Posterior vena cava (tissue), 2 donors: ENCODE results near the gene DNAH9. TPM values are rescaled to one million over a fixed set of nuclear protein-coding genes. Genes with fewer than 3 reads are reported as not detected.

Source experiments
- DNase-seq: peaks from one replicate; pipeline ENCODE4 v3.0.0-alpha.2; 2020; ENCODE audit warnings: low spot score
- intact Hi-C, 2 donors: fragments of 100-400 bp; cut with DNase I; formaldehyde crosslinking; loops; one replicate each; pipeline versions ENCODE4 v1.14.1 to v1.14.2; 2022 to 2023
- long read RNA-seq, 2 donors: library from polyadenylated mRNA; unstranded; transcript quantifications; one replicate each; pipeline ENCODE4 v2.0.0, GENCODE V29; 2020 to 2021
- total RNA-seq, 2 donors: library from RNA; stranded (reverse); fragmentation: NEBNext Ultra II Directional; extraction: Animal tissue kit (Norgen Biotek cat#: 25700); gene quantifications; one replicate each; pipeline ENCODE4 v1.2.1, GENCODE V29; 2021
- donor health status: DM: yes; HTN: yes; CAD: no.
- donor health status: DM: yes; HTN: yes; CAD: no.

DNAH9 gene, protein sequence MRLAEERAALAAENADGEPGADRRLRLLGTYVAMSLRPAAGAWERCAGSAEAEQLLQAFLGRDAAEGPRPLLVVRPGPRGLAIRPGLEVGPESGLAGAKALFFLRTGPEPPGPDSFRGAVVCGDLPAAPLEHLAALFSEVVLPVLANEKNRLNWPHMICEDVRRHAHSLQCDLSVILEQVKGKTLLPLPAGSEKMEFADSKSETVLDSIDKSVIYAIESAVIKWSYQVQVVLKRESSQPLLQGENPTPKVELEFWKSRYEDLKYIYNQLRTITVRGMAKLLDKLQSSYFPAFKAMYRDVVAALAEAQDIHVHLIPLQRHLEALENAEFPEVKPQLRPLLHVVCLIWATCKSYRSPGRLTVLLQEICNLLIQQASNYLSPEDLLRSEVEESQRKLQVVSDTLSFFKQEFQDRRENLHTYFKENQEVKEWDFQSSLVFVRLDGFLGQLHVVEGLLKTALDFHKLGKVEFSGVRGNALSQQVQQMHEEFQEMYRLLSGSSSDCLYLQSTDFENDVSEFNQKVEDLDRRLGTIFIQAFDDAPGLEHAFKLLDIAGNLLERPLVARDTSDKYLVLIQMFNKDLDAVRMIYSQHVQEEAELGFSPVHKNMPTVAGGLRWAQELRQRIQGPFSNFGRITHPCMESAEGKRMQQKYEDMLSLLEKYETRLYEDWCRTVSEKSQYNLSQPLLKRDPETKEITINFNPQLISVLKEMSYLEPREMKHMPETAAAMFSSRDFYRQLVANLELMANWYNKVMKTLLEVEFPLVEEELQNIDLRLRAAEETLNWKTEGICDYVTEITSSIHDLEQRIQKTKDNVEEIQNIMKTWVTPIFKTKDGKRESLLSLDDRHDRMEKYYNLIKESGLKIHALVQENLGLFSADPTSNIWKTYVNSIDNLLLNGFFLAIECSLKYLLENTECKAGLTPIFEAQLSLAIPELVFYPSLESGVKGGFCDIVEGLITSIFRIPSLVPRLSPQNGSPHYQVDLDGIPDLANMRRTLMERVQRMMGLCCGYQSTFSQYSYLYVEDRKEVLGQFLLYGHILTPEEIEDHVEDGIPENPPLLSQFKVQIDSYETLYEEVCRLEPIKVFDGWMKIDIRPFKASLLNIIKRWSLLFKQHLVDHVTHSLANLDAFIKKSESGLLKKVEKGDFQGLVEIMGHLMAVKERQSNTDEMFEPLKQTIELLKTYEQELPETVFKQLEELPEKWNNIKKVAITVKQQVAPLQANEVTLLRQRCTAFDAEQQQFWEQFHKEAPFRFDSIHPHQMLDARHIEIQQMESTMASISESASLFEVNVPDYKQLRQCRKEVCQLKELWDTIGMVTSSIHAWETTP (N-terminal part only)
- under 1 TPM; 0.14 to 0.46 TPM for total RNA-seq
- long read RNA-seq, donor 1, partial matches to known transcripts = 0 of 3 reads
- long read RNA-seq, donor 1, other reads (novel, unspliced or antisense) = 3 of 3 reads
- long read RNA-seq, donor 2, partial matches to known transcripts = 0 of 2 reads
- long read RNA-seq, donor 2, other reads (novel, unspliced or antisense) = 2 of 2 reads

GRCh38 chr17:11598274-11599221 lies at the start of gene DNAH9:
TSS of gene DNAH9 (plus strand) at chr17:11598470. CDS start at chr17:11598499, 29 bp downstream.
- peak; percentile 98 for DNase-seq
- intact Hi-C loops = no loop called here

DNA sequence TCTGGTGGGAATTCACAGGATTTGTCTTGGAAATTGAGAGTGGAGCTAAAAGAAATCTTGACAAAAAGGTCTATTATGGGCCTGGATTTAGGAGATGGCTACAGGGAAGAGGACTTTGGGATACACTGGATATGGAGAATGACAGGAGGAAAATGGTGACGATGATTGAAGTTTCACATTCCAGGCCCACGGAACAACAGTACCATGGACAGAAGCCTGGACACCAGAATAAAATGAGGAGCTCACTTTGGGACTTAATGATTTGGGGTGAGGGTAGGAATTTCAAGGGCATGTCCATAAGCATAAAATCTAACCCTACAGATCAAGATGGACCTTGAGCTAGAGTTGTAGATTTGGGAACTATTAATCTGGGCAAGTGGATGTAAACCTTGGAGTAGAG lies 47.8 kb upstream of the DNAH9 start:
- no peak for DNase-seq
- intact Hi-C loops = loop anchor here in 1 of 2 donors (10.0 kb wide), 1 partner anchor 74 kb away; no protein-coding TSS in a partner anchor

GRCh38 chr17:11551442-11551841 lies 46.8 kb upstream of the DNAH9 start:
- DNase-seq = no peak
- intact Hi-C loops = loop anchor here in 1 of 2 donors (10.0 kb wide), 1 partner anchor 73 kb away; no protein-coding TSS in a partner anchor

DNA sequence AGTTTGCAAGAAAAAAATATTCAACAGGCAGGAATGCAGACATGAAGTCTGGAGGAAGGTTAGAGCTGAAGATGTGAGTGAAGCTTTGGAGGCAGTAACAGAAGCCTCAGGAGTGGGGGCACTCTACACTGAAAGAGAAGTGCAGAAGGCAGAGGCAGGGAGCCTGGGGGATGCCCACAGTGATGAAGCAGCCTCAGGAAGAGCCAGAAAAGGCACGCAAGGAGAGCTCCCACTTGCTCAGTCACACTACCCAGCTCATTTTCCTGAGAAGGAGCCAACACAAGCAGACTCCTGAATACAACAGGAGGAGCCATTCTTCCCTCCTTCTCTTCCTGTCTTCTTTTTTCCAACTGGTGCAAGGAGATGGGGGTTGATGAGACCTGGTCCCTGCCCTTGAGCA lies 45.1 kb upstream of the DNAH9 start:
- intact Hi-C loops = loop anchor here in 1 of 2 donors (10.0 kb wide), 1 partner anchor 72 kb away; no protein-coding TSS in a partner anchor
- DNase-seq = no peak

- intact Hi-C loops = loop anchor here in 1 of 2 donors (10.0 kb wide), 1 partner anchor 71 kb away; no protein-coding TSS in a partner anchor
Observed at GRCh38 chr17:11554042-11554441, 44.2 kb upstream of the DNAH9 start.

GRCh38 chr17:11554542-11554941 lies 43.7 kb upstream of the DNAH9 start:
- no peak for DNase-seq
- intact Hi-C loops = loop anchor here in 1 of 2 donors (10.0 kb wide), 1 partner anchor 70 kb away; no protein-coding TSS in a partner anchor

More at GRCh38 chr17:11554042-11554441, 44.2 kb upstream of the DNAH9 start:
- DNase-seq = no peak

- DNase-seq = no peak
- intact Hi-C loops = loop anchor here in 1 of 2 donors (10.0 kb wide), 1 partner anchor 69 kb away; no protein-coding TSS in a partner anchor
Observed at GRCh38 chr17:11555530-11555929, 42.7 kb upstream of the DNAH9 start.

DNA sequence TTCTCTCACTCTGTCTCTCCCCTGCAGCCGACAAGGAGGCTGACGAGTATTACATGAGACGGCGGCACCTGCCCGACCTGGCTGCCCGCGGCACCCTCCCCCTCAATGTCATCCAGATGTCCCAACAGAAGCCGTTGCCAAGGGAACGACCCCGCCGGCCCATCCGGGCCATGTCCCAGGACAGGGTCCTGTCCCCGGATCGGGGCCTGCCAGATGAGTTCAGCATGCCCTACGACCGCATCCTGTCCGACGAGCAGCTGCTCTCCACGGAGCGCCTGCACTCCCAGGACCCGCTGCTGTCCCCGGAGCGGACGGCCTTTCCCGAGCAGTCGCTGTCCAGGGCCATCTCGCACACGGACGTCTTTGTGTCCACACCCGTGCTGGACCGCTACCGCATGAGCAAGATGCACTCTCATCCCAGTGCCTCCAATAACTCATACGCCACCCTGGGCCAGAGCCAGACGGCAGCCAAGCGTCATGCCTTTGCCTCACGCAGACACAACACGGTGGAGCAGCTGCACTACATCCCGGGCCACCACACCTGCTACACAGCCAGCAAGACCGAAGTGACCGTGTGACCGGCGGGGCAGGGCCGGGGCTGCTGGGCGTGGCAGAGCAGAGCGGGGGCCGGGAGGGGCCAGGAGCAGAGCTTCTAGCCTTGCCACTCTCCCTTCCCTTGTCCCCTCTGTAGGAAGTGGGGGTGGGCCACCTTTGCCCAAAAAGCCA lies 40.4 kb upstream of the DNAH9 start:
- intact Hi-C loops = loop anchor here in 1 of 2 donors (10.0 kb wide), 1 partner anchor 67 kb away; no protein-coding TSS in a partner anchor
- no peak for DNase-seq

DNA sequence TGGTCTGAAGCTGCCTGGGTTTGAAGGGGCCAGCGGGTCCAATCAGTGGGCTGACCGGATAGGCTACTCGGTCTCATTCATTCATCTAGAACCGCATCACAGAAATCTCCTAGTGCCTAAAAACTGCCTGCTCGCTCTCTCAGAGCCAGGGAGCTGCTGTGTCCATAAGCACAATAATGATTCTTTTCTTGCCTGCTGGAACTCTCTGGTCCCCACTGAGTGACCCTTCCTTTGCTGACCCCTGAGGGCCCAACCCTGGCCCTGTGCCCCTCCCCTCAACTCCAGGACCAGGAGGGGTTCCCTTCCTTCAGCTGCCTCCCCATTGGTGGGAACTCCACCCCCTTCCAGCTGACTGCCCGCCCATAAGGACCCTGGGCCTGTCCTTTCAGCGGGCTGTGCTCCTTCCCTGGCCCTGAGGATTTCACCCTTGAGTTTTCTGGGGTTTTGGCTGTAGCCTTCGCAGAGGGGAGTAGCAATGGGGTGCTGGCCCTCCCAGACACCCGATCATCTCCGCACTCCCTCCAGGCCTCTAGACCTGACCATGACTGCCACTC lies 39.5 kb upstream of the DNAH9 start:
- intact Hi-C loops = loop anchor here in 1 of 2 donors (10.0 kb wide), 1 partner anchor 66 kb away; no protein-coding TSS in a partner anchor

GRCh38 chr17:11559601-11560000 lies 38.7 kb upstream of the DNAH9 start:
- no peak for DNase-seq
- intact Hi-C loops = loop anchor here in 1 of 2 donors (10.0 kb wide), 1 partner anchor 65 kb away; no protein-coding TSS in a partner anchor

More for the DNA sequence above, 39.5 kb upstream of the DNAH9 start:
- no peak for DNase-seq

GRCh38 chr17:11561281-11561680 lies 37.0 kb upstream of the DNAH9 start:
- intact Hi-C loops = no loop called here
- no peak for DNase-seq

DNA sequence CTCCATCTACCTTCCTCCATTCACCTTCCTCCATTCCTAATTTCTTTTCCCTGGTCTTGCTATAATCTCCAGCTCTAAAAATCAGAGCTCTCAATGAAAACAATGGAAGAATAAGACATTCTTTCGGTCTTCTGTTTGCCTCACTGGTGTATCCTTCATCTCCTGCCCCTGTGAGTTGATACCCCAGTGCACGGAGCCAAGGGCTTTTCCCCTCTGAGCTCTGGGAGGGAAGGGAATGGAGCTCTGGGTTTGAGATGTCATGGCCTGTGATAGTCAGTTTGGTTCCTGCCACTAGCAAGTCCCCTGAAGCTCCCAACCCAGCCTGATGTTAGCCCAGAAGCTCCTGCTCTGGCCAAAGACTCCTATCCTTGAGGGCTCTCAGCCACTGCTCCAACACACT lies 36.6 kb upstream of the DNAH9 start:
- DNase-seq = no peak
- intact Hi-C loops = loop anchor here in 1 of 2 donors (1.0 kb wide), 1 partner anchor 18 kb away; no protein-coding TSS in a partner anchor

- intact Hi-C loops = no loop called here
- DNase-seq = no peak
Observed at GRCh38 chr17:11564589-11565380, 33.5 kb upstream of the DNAH9 start.

DNA sequence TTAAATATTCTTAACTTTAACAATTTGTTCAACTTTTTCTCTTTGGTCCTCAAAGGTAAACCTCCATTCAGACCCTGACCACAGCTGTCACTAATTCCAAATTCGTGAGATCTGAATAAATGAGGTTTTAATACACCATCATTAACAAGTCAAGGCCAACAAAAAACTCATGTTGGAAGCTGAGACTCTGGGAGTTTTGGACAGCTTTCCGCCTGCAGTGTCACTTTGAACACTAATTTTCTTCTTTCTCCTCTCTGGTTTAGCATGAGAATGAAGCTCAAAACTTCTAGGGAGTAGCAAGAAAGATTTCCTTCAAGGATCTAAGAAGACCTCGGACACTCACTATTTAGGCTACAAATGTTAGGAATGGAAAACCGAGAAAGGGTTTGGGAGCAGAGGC lies 32.7 kb upstream of the DNAH9 start:
- intact Hi-C loops = no loop called here
- DNase-seq = no peak

- intact Hi-C loops = loop anchor here in 1 of 2 donors (1.0 kb wide), 1 partner anchor 17 kb away; no protein-coding TSS in a partner anchor
- no peak for DNase-seq
Observed at GRCh38 chr17:11578998-11579397, 19.3 kb upstream of the DNAH9 start.
